Glutamatergic neuron (in vitro differentiated cells): Measurements from ENCODE around the gene FBLN2. TPM values are rescaled to one million over a fixed set of nuclear protein-coding genes. Genes with fewer than 3 reads are reported as not detected.
A peak's percentile ranks its signal among the peaks of the same experiment; 100 is the strongest.

Experiments
- DNase-seq: peaks from one replicate; pipeline ENCODE4 v3.0.0; 2022
- H3K27ac Mint-ChIP-seq: one replicate; pipeline ENCODE4 v1.8.0; 2020; ENCODE audit warnings: mild to moderate bottlenecking, mixed read lengths, inconsistent platforms; ENCODE audit not compliant: unreplicated experiment
- H3K27me3 Mint-ChIP-seq: one replicate; pipeline ENCODE4 v1.8.0; 2020; ENCODE audit warnings: mild to moderate bottlenecking, moderate library complexity, mixed read lengths, inconsistent platforms; ENCODE audit not compliant: unreplicated experiment
- H3K36me3 Mint-ChIP-seq: one replicate; pipeline ENCODE4 v1.8.0; 2020; ENCODE audit warnings: mild to moderate bottlenecking, mixed read lengths, inconsistent platforms; ENCODE audit not compliant: unreplicated experiment
- H3K4me1 Mint-ChIP-seq: one replicate; pipeline ENCODE4 v1.8.0; 2020; ENCODE audit warnings: mild to moderate bottlenecking, low read depth, mixed read lengths, inconsistent platforms; ENCODE audit not compliant: unreplicated experiment
- H3K4me3 Mint-ChIP-seq: one replicate; pipeline ENCODE4 v1.8.0; 2020; ENCODE audit warnings: mild to moderate bottlenecking, mixed read lengths, inconsistent platforms; ENCODE audit not compliant: unreplicated experiment
- H3K9me3 Mint-ChIP-seq: one replicate; pipeline ENCODE4 v1.8.0; 2020; ENCODE audit warnings: mild to moderate bottlenecking, moderate library complexity, mixed read lengths, inconsistent platforms; ENCODE audit not compliant: unreplicated experiment
- total RNA-seq: library from RNA; stranded (reverse); fragmentation: NEBNext Ultra II Directional; extraction: Animal tissue kit (Norgen Biotek cat#: 25700); gene quantifications from one replicate; pipeline ENCODE4 v1.2.1, GENCODE V29; 2021; ENCODE audit not compliant: unreplicated experiment
- TF ChIP-seq, protein P1 (sequence below): fragments of 200-600 bp; sonication (generic); IDR thresholded peaks from one replicate; pipeline ENCODE4 v1.5.0; 2021; ENCODE audit not compliant: partially characterized antibody, unreplicated experiment

The FBLN2 gene
- total RNA-seq, 1 donor from 2014 or later: 2.1 TPM

GRCh38 chr3:13547591-13548371 is 1.1 kb upstream of the FBLN2 start:
- Mint-ChIP-seq H3K4me1 (peaks cover 18% of the 10 kb centered on the region), H3K36me3 (no peaks in the 10 kb centered on the region), H3K9me3 (peaks cover 8% of the 10 kb centered on the region), H3K27ac (no peak overlapping the region), H3K27me3 (peaks cover 13% of the 10 kb centered on the region), H3K4me3 (peak overlapping the region; percentile 61)
- TF ChIP-seq, protein P1, sequence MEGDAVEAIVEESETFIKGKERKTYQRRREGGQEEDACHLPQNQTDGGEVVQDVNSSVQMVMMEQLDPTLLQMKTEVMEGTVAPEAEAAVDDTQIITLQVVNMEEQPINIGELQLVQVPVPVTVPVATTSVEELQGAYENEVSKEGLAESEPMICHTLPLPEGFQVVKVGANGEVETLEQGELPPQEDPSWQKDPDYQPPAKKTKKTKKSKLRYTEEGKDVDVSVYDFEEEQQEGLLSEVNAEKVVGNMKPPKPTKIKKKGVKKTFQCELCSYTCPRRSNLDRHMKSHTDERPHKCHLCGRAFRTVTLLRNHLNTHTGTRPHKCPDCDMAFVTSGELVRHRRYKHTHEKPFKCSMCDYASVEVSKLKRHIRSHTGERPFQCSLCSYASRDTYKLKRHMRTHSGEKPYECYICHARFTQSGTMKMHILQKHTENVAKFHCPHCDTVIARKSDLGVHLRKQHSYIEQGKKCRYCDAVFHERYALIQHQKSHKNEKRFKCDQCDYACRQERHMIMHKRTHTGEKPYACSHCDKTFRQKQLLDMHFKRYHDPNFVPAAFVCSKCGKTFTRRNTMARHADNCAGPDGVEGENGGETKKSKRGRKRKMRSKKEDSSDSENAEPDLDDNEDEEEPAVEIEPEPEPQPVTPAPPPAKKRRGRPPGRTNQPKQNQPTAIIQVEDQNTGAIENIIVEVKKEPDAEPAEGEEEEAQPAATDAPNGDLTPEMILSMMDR: no peak
- DNase-seq: no peak

GRCh38 chr3:13549623-13550422 is 898 bp downstream of the FBLN2 start:
- TF ChIP-seq, protein P1: no peak
- H3K27ac Mint-ChIP-seq: no peak overlapping the region
- peak overlapping the region; percentile 54 for H3K4me3 Mint-ChIP-seq
- H3K36me3 Mint-ChIP-seq: no peaks in the 10 kb centered on the region
- H3K27me3 Mint-ChIP-seq: peaks cover 13% of the 10 kb centered on the region
- peaks cover 10% of the 10 kb centered on the region for H3K9me3 Mint-ChIP-seq
- no peak for DNase-seq
- H3K4me1 Mint-ChIP-seq: peaks cover 18% of the 10 kb centered on the region

GRCh38 chr3:13550423-13550690 is 1.4 kb downstream of the FBLN2 start:
- peaks cover 10% of the 10 kb centered on the region for H3K9me3 Mint-ChIP-seq
- no peak for DNase-seq
- no peaks in the 10 kb centered on the region for H3K36me3 Mint-ChIP-seq
- TF ChIP-seq, protein P1: no peak
- no peak overlapping the region for H3K4me3 Mint-ChIP-seq
- peaks cover 13% of the 10 kb centered on the region for H3K27me3 Mint-ChIP-seq
- H3K27ac Mint-ChIP-seq: no peak overlapping the region
- peaks cover 14% of the 10 kb centered on the region for H3K4me1 Mint-ChIP-seq

- peaks cover 9% of the 10 kb centered on the region for H3K4me1 Mint-ChIP-seq
- H3K9me3 Mint-ChIP-seq: peaks cover 10% of the 10 kb centered on the region
- H3K4me3 Mint-ChIP-seq: no peak overlapping the region
- H3K27ac Mint-ChIP-seq: no peak overlapping the region
- H3K27me3 Mint-ChIP-seq: peaks cover 13% of the 10 kb centered on the region
- no peaks in the 10 kb centered on the region for H3K36me3 Mint-ChIP-seq
- no peak for DNase-seq
- TF ChIP-seq, protein P1: no peak
Observed at GRCh38 chr3:13550791-13551360, 2.0 kb downstream of the FBLN2 start.
